Body of pancreas (tissue), 4 donors: ENCODE measurements around the gene SPRYD3. TPM values are rescaled to one million over a fixed set of nuclear protein-coding genes. Genes with fewer than 3 reads are reported as not detected.

Experiments
- ATAC-seq: fragments of 150-250 bp; one replicate; pipeline ENCODE4 v1.9.1; 2016
- DNase-seq, 4 donors: peaks; one replicate each; pipeline ENCODE4 v3.0.0-alpha.2; 2019
- H3K27ac ChIP-seq, 4 donors: fragments of 200-600 bp; sonication (generic); 1 replicate in 3 of 4; 2 replicates in 1 of 4; pipeline versions ENCODE4 v1.5.1 to v1.6.1; 2016 to 2019; ENCODE audit warnings: mild to moderate bottlenecking in 1 of 4, mixed read lengths in 1 of 4, moderate library complexity in 1 of 4
- H3K27me3 ChIP-seq, 2 donors: fragments of 200-600 bp; sonication (generic); one replicate each; pipeline ENCODE4 v1.6.0; 2016; ENCODE audit warnings: mild to moderate bottlenecking in 1 of 2
- H3K36me3 ChIP-seq, 2 donors: fragments of 200-600 bp; sonication (generic); replicated peaks in 1 of 2; 2 replicates each; pipeline ENCODE4 v1.5.1; 2016; ENCODE audit warnings: low read depth in 2 of 2; ENCODE audit not compliant: insufficient read depth in 1 of 2
- H3K4me1 ChIP-seq: fragments of 200-600 bp; sonication (generic); one replicate; pipeline ENCODE4 v1.6.0; 2016
- H3K4me3 ChIP-seq, 2 donors: fragments of 200-600 bp; sonication (generic); 1 replicate in 1 of 2; 2 replicates in 1 of 2; pipeline ENCODE4 v1.5.1; 2016 to 2019
- H3K9me3 ChIP-seq, 3 donors: fragments of 200-600 bp; sonication (generic); 1 replicate in 2 of 3; 2 replicates in 1 of 3; pipeline ENCODE4 v1.5.1; 2016
- CTCF ChIP-seq, 7 experiments: fragments of 450-650 bp in 4 of 7; fragments of 200-600 bp in 3 of 7; sonication (generic) in 3 of 7; IDR thresholded peaks; one replicate each; pipeline ENCODE4 v1.5.1; 2016 to 2019; ENCODE audit warnings: antibody characterized with exemption in 7 of 7
- POLR2A ChIP-seq, 3 donors: fragments of 450-650 bp; IDR thresholded peaks; one replicate each; pipeline ENCODE4 v1.6.1; 2016; ENCODE audit warnings: antibody characterized with exemption in 3 of 3, mild to moderate bottlenecking in 2 of 3
- WGBS, 2 donors: methylation state at CpG; one replicate each; pipeline ENCODE4 v1.1.5; 2017; 5-methylcytosine and 5-hydroxymethylcytosine counted together
- intact Hi-C: fragments of 100-400 bp; cut with DNase I; formaldehyde crosslinking; loops from one replicate; pipeline ENCODE4 v1.15.1; 2023
- total RNA-seq, 2 donors: library from RNA; depleted of rRNA; stranded (reverse); fragments of >200 nt; gene quantifications; one replicate each; pipeline ENCODE4 v1.1.0, GENCODE V29; 2016

SPRYD3 gene
- total RNA-seq, 2 donors from 2014 or later = 35.3 to 59.3 TPM

- WGBS, 2 donors = 14 to 15% methylated on average over 11 to 18 of the region's 25 CpGs
- TF ChIP-seq CTCF (IDR thresholded peaks at IDR 0.05) = peak in 1 of 7 experiments; percentile 10
- TF ChIP-seq POLR2A (IDR thresholded peaks at IDR 0.05) = no peak
- H3K4me1 ChIP-seq = peaks cover 51% of the 10 kb centered on the region
- H3K4me3 ChIP-seq = peak overlapping the region; percentile 52 to 84
- ATAC-seq (peak; percentile 1), DNase-seq (peak; percentile 52 to 73 (median 62))
- peak overlapping the region; percentile 53 to 95 (median 80) for H3K27ac ChIP-seq
- H3K9me3 ChIP-seq = no peaks in the 10 kb centered on the region
- H3K36me3 ChIP-seq = peaks cover 0 to 10% of the 10 kb centered on the region in 2 donors
- intact Hi-C loops = no loop called here
- no peaks in the 10 kb centered on the region for H3K27me3 ChIP-seq
Measured at GRCh38 chr12:53078425-53079225, 565 bp downstream of the SPRYD3 start.

- Histone ChIP-seq H3K36me3 (peaks cover 0 to 13% of the 10 kb centered on the region in 2 donors), H3K9me3 (no peaks in the 10 kb centered on the region), H3K27me3 (no peaks in the 10 kb centered on the region), H3K4me1 (peaks cover 52% of the 10 kb centered on the region), H3K27ac (peak overlapping the region in 3 of 4 donors; percentile 44 to 95 (median 50)), H3K4me3 (no peak overlapping the region)
- intact Hi-C loops = no loop called here
- WGBS, 2 donors = 10 to 14% methylated on average over 8 of the region's 8 CpGs
- DNase-seq = peak; percentile 50 to 63 (median 56)
- TF ChIP-seq POLR2A (IDR thresholded peaks at IDR 0.05) (no peak), CTCF (IDR thresholded peaks at IDR 0.05) (no peak)
- ATAC-seq = no peak
Measured at GRCh38 chr12:53077030-53077429, 2.2 kb downstream of the SPRYD3 start.

- peaks cover 52% of the 10 kb centered on the region for H3K4me1 ChIP-seq
- intact Hi-C loops = no loop called here
- H3K27me3 ChIP-seq = no peaks in the 10 kb centered on the region
- ATAC-seq = no peak
- TF ChIP-seq CTCF (IDR thresholded peaks at IDR 0.05) (no peak), POLR2A (IDR thresholded peaks at IDR 0.05) (no peak)
- DNase-seq = no peak
- WGBS, 2 donors = 92% methylated on average over 3 of the region's 3 CpGs
- H3K9me3 ChIP-seq = no peaks in the 10 kb centered on the region
- H3K27ac ChIP-seq = peak overlapping the region in 1 of 4 donors; percentile 14
- peaks cover 0 to 13% of the 10 kb centered on the region in 2 donors for H3K36me3 ChIP-seq
- no peak overlapping the region for H3K4me3 ChIP-seq
Measured at GRCh38 chr12:53076461-53076860, 2.7 kb downstream of the SPRYD3 start.

GRCh38 chr12:53074999-53075370, 4.2 kb downstream of the SPRYD3 start:
- 89 to 93% methylated on average over 3 of the region's 3 CpGs for WGBS, 2 donors
- H3K4me1 ChIP-seq = peaks cover 47% of the 10 kb centered on the region

More at GRCh38 chr12:53074999-53075370, 4.2 kb downstream of the SPRYD3 start:
- ATAC-seq (no peak), DNase-seq (no peak)
- H3K9me3 ChIP-seq = no peaks in the 10 kb centered on the region
- no peak overlapping the region for H3K4me3 ChIP-seq
- H3K27me3 ChIP-seq = no peaks in the 10 kb centered on the region
- no peak for TF ChIP-seq POLR2A (IDR thresholded peaks at IDR 0.05)
- TF ChIP-seq CTCF (IDR thresholded peaks at IDR 0.05) = no peak
- H3K27ac ChIP-seq = no peak overlapping the region
- H3K36me3 ChIP-seq = peaks cover 0 to 20% of the 10 kb centered on the region in 2 donors
- intact Hi-C loops = no loop called here
